ENCODE results near the gene EYS. TPM values are rescaled to one million over a fixed set of nuclear protein-coding genes. Genes with fewer than 3 reads are reported as not detected.

EYS gene
- total and polyA plus RNA-seq, 9 of the 15 experiments (the other 6 are each of a cell fraction or from before 2014, with no cell fraction given): 0.03 to 0.36 (median 0.10) TPM; not detected in 2

- no TSS peak for BruUV-seq (replicated peaks)
- H3K4me2 ChIP-seq (ENCODE audit: insufficient read depth, low read length): no peak overlapping the region
- H3K9ac ChIP-seq (ENCODE audit: insufficient read depth in 1 of 2, low read depth in 2 of 2, low read length in 2 of 2): no peak overlapping the region
- H4K20me1 ChIP-seq (replicated peaks; ENCODE audit: control insufficient read depth, insufficient read depth, low read length): no peaks in the 10 kb centered on the region
- no peak overlapping the region for H3K4me3 ChIP-seq
- CTCF ChIA-PET (ENCODE audit: low intra/inter-chr PET ratio): no interaction called here
- no peaks in the 10 kb centered on the region for H3K9me3 ChIP-seq (replicated peaks; ENCODE audit: control insufficient read depth, insufficient read depth, low read depth, low read length)
- intact Hi-C loops (cut with micrococcal nuclease): no loop called here
- in situ Hi-C loops (cut with MboI): no loop called here
- no peaks in the 10 kb centered on the region for H3K9me1 ChIP-seq (ENCODE audit: control insufficient read depth, insufficient read depth, low read length)
- DNase-seq (ENCODE audit: extremely low read depth in 1 of 4, low spot score in 3 of 4): no peak
- no peak for ATAC-seq
- H3K4me1 ChIP-seq (replicated peaks in 1 of 2; ENCODE audit: control insufficient read depth in 2 of 2, insufficient read depth in 2 of 2, low read length in 2 of 2): no peaks in the 10 kb centered on the region
- H3K36me3 ChIP-seq (ENCODE audit: control insufficient read depth, insufficient read depth, low read length): no peaks in the 10 kb centered on the region
- no peak for FAIRE-seq
- no peak for TF ChIP-seq TSC22D4 (tag; IDR thresholded peaks at IDR 0.05)
- TF ChIP-seq SIX5 (IDR thresholded peaks at IDR 0.05; ENCODE audit: borderline replicate concordance in 1 of 2, insufficient read depth in 1 of 2, low read depth in 1 of 2, low read length in 2 of 2): no peak
- no peak for TF ChIP-seq CGGBP1 (CRISPR knock-in tag; IDR thresholded peaks at IDR 0.05)
- TF ChIP-seq USF2 (CRISPR knock-in tag; IDR thresholded peaks at IDR 0.05): no peak
- no peak for TF ChIP-seq E4F1 (CRISPR knock-in tag; IDR thresholded peaks at IDR 0.05; ENCODE audit: borderline replicate concordance)
- TF ChIP-seq EP400 (IDR thresholded peaks at IDR 0.05): no peak
- H2AFZ ChIP-seq (ENCODE audit: low read depth, low read length): no peak overlapping the region
- no peaks in the 10 kb centered on the region for H3K27me3 ChIP-seq (ENCODE audit: control insufficient read depth in 2 of 2, insufficient read depth in 2 of 2, low read length in 2 of 2)
- H3K27ac ChIP-seq (ENCODE audit: extremely low read depth, low read depth, low read length): no peak overlapping the region
- H3K79me2 ChIP-seq (ENCODE audit: control insufficient read depth, insufficient read depth, low read length): no peaks in the 10 kb centered on the region
- POLR2A ChIA-PET: no interaction called here
Measured at GRCh38 chr6:64014595-64014994, 1692.4 kb downstream of the EYS start.
